HCT116 (cell line): Measurements from ENCODE around the gene IL1RAP. TPM values are rescaled to one million over a fixed set of nuclear protein-coding genes. Genes with fewer than 3 reads are reported as not detected.

Experiments
- ATAC-seq: fragments of 200-7000 bp; cut with Tn5 transposase; 2 replicates; pipeline ENCODE4 v1.9.1; 2020; ENCODE audit warnings: mild to moderate bottlenecking, moderate library complexity
- BruUV-seq: library from RNA; stranded (reverse); fragments of 400-500 nt; replicated peaks from 2 replicates; lab custom pipeline; 2021; lab: Mats Ljungman, UMichigan
- CTCF ChIA-PET: fragments of 300-600 bp; sonication (Branson Sonifier 250); formaldehyde crosslinking; loops from one replicate; lab custom pipeline; 2021; ENCODE audit warnings: antibody characterized with exemption; lab: Charles Lee
- POLR2A ChIA-PET: fragments of 300-600, 350-600 bp; sonication (Branson Sonifier 250); formaldehyde crosslinking; loops from one replicate; lab custom pipeline; 2021; ENCODE audit warnings: antibody characterized with exemption; lab: Charles Lee
- RAD21 ChIA-PET, 2 experiments: fragments of 300-600 bp; sonication (Branson Sonifier 250); formaldehyde crosslinking; loops; one replicate each; lab custom pipeline; 2023; ENCODE audit warnings: low total read pairs in 2 of 2; ENCODE audit not compliant: uncharacterized antibody in 2 of 2, unreplicated experiment in 2 of 2, low non-redundant PET in 1 of 2; lab: Charles Lee
- DNase-seq: peaks from one replicate; pipeline ENCODE4 v3.0.0-alpha.2; 2010; ENCODE audit warnings: low read depth, low spot score
- H2AFZ ChIP-seq: fragments of 200-600 bp; shearing (Covaris generic), sonication (generic); 2 replicates; pipeline ENCODE4 v1.6.1; 2017; ENCODE audit warnings: low read depth, mixed run types, mixed read lengths, antibody characterized with exemption, low read length; ENCODE audit not compliant: poor library complexity, severe bottlenecking
- H3K27ac ChIP-seq: 2 replicates; pipeline ENCODE4 v1.5.1; 2012; ENCODE audit warnings: low read depth, low read length
- H3K27me3 ChIP-seq: fragments of 200-600 bp; sonication (generic); 2 replicates; pipeline ENCODE4 v1.6.1; 2016; ENCODE audit warnings: mixed run types, low read length, mixed read lengths; ENCODE audit not compliant: insufficient read depth
- H3K36me3 ChIP-seq, 2 experiments: fragments of 200-500 bp in 1 of 2; fragments of 200-600 bp in 1 of 2; sonication (Bioruptor generic) in 1 of 2; sonication (generic) in 1 of 2; 2 replicates each; pipeline versions ENCODE4 v1.5.1 to v1.6.1; 2014 to 2016; ENCODE audit warnings: low read length in 2 of 2, inconsistent platforms in 1 of 2, mixed read lengths in 1 of 2, mixed run types in 1 of 2; ENCODE audit not compliant: insufficient read depth in 2 of 2, control insufficient read depth in 1 of 2
- H3K4me1 ChIP-seq, 2 experiments: fragments of 200-600 bp in 1 of 2; sonication (generic) in 1 of 2; 2 replicates each; pipeline versions ENCODE4 v1.5.1 to v1.6.1; 2012 to 2017; ENCODE audit warnings: low read length in 2 of 2, inconsistent platforms in 1 of 2, mild to moderate bottlenecking in 1 of 2, mixed read lengths in 1 of 2, mixed run types in 1 of 2, moderate library complexity in 1 of 2; ENCODE audit not compliant: insufficient read depth in 2 of 2, control insufficient read depth in 1 of 2
- H3K4me2 ChIP-seq: fragments of 200-600 bp; sonication (generic); 2 replicates; pipeline ENCODE4 v1.6.1; 2017; ENCODE audit warnings: mixed run types, low read length, mixed read lengths
- H3K4me3 ChIP-seq, 2 experiments: fragments of 200-600 bp in 1 of 2; sonication (generic) in 1 of 2; replicated peaks in 1 of 2; 2 replicates each; pipeline ENCODE4 v1.5.1; 2011 to 2016; ENCODE audit warnings: low read length in 2 of 2, control low read depth in 1 of 2, low read depth in 1 of 2, mild to moderate bottlenecking in 1 of 2, mixed read lengths in 1 of 2, mixed run types in 1 of 2
- H3K79me2 ChIP-seq: fragments of 200-600 bp; sonication (generic); 2 replicates; pipeline ENCODE4 v1.6.1; 2017; ENCODE audit warnings: mild to moderate bottlenecking, mixed run types, low read length, moderate library complexity, mixed read lengths; ENCODE audit not compliant: insufficient read depth
- H3K9ac ChIP-seq: fragments of 200-600 bp; sonication (generic); 2 replicates; pipeline ENCODE4 v1.6.1; 2016; ENCODE audit warnings: low read length, mixed read lengths
- H3K9me2 ChIP-seq: fragments of 200-600 bp; sonication (generic), shearing (Covaris generic); 2 replicates; pipeline ENCODE4 v1.6.1; 2017; ENCODE audit warnings: mixed run types, mild to moderate bottlenecking, moderate library complexity; ENCODE audit not compliant: insufficient read depth
- H3K9me3 ChIP-seq, 2 experiments: fragments of 200-500 bp in 1 of 2; fragments of 200-600 bp in 1 of 2; sonication (Bioruptor generic) in 1 of 2; sonication (generic) in 1 of 2; 2 replicates each; pipeline ENCODE4 v1.6.1; 2014 to 2017; ENCODE audit warnings: low read length in 2 of 2, mixed read lengths in 2 of 2, inconsistent platforms in 1 of 2, low read depth in 1 of 2, mild to moderate bottlenecking in 1 of 2, mixed run types in 1 of 2, moderate library complexity in 1 of 2; ENCODE audit not compliant: control insufficient read depth in 1 of 2, insufficient read depth in 1 of 2
- H4K20me1 ChIP-seq: fragments of 200-600 bp; sonication (generic), shearing (Covaris generic); 2 replicates; pipeline ENCODE4 v1.6.1; 2017; ENCODE audit warnings: mixed run types, mild to moderate bottlenecking, moderate library complexity; ENCODE audit not compliant: insufficient read depth
- CBX3 ChIP-seq: IDR thresholded peaks from 2 replicates; pipeline ENCODE4 v1.6.1; 2012; ENCODE audit warnings: low read depth
- EGR1 ChIP-seq: IDR thresholded peaks from 2 replicates; pipeline ENCODE4 v1.6.1; 2012; ENCODE audit warnings: low read depth
- ELF1 ChIP-seq: IDR thresholded peaks from 2 replicates; pipeline ENCODE4 v1.6.1; 2012; ENCODE audit warnings: low read depth, borderline replicate concordance
- FOSL1 ChIP-seq: IDR thresholded peaks from 2 replicates; pipeline ENCODE4 v1.6.1; 2012; ENCODE audit warnings: low read depth
- RAD21 ChIP-seq: IDR thresholded peaks from 2 replicates; pipeline ENCODE4 v1.6.1; 2012; ENCODE audit warnings: low read depth, mild to moderate bottlenecking
- SIN3A ChIP-seq: IDR thresholded peaks from 2 replicates; pipeline ENCODE4 v1.6.1; 2012; ENCODE audit warnings: low read depth
- SRF ChIP-seq: IDR thresholded peaks from 2 replicates; pipeline ENCODE4 v1.6.1; 2012; ENCODE audit warnings: low read depth
- YY1 ChIP-seq: IDR thresholded peaks from 2 replicates; pipeline ENCODE4 v1.6.1; 2011; ENCODE audit warnings: low read length, low read depth, moderate library complexity, mild to moderate bottlenecking; ENCODE audit not compliant: insufficient replicate concordance; ENCODE audit errors: extremely low read depth
- intact Hi-C: fragments of 100-400 bp; cut with micrococcal nuclease; formaldehyde crosslinking; loops from 2 replicates; pipeline ENCODE4 v1.10.0; 2022
- total RNA-seq: library from RNA; stranded (reverse); gene quantifications from one replicate; pipeline ENCODE4 v1.2.1, GENCODE V29; 2021; ENCODE audit not compliant: unreplicated experiment
- TF ChIP-seq, protein P1 (sequence below): IDR thresholded peaks from 2 replicates; pipeline ENCODE4 v1.6.1; 2012
- TF ChIP-seq, protein P2 (sequence below): IDR thresholded peaks from 2 replicates; pipeline ENCODE4 v1.6.1; 2012

Gene IL1RAP
- total RNA-seq, 1 experiment from 2014 or later = 5.8 TPM

DNA sequence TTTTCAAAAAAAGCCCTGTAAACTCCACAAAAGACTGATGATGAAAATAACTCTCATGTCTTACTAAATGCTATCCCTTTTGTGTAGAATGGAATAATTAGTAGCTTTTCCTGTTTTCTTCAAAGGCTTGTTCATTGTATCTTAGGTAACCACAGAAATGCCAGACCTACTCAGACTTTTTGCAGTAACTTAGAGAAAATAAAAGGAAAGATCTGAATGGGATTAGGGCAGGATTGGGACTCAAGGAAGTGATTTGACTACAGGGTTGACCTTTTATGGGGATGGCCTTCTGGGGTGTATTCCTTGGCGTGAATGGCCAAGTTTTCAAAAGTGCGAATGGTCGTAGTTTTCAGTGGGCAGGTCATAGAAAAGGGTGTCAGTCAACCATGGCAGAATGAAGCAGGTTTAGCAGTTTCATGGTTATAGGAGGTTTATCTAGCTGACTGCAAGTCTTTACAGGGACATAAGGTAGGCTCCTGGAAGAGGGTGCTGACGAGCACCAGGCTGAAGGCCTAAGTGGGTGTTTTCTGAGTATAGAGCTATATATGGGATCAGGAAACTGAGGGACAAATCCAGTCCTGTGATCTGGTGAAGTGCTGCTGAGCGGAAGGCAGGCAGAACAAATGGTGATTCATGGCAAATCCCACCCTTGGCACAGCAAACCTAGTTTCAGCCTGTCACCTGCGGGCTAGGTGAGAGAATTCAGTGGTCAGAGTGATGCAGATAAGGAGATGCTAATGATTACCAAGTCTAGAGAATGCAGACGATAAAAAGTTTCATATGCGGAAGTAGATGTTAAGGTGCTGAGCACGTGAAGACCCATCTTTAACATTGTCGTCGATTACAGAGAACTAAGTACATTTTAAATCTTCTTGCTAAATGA, 46.4 kb downstream of the IL1RAP start:
- Histone ChIP-seq H3K27ac (no peak overlapping the region), H4K20me1 (no peaks in the 10 kb centered on the region), H2AFZ (no peak overlapping the region), H3K4me1 (peaks cover 6 to 15% of the 10 kb centered on the region in 2 experiments), H3K9me3 (no peaks in the 10 kb centered on the region; a peak in 1 of 4 replicates), H3K9ac (no peak overlapping the region), H3K9me2 (no peaks in the 10 kb centered on the region), H3K79me2 (no peaks in the 10 kb centered on the region), H3K27me3 (no peaks in the 10 kb centered on the region), H3K4me3 (no peak overlapping the region), H3K36me3 (no peaks in the 10 kb centered on the region), H3K4me2 (no peak overlapping the region)
- ATAC-seq (no peak), DNase-seq (no peak)
- BruUV-seq = no TSS peak
- RAD21 ChIA-PET = no interaction called here
- no peak for TF ChIP-seq YY1
- TF ChIP-seq SRF = no peak
- no peak for TF ChIP-seq CBX3
- TF ChIP-seq, protein P1, sequence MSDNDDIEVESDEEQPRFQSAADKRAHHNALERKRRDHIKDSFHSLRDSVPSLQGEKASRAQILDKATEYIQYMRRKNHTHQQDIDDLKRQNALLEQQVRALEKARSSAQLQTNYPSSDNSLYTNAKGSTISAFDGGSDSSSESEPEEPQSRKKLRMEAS = no peak
- TF ChIP-seq, protein P2, sequence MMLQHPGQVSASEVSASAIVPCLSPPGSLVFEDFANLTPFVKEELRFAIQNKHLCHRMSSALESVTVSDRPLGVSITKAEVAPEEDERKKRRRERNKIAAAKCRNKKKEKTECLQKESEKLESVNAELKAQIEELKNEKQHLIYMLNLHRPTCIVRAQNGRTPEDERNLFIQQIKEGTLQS = no peak
- no peak for TF ChIP-seq ELF1
- no peak for TF ChIP-seq RAD21
- TF ChIP-seq EGR1 = no peak
- TF ChIP-seq FOSL1 = no peak
- no peak for TF ChIP-seq SIN3A
- CTCF ChIA-PET = no interaction called here
- POLR2A ChIA-PET = interaction anchor here (1.2 kb wide), 1 partner anchor 9 kb away, joined by 4 read pairs; no protein-coding TSS in a partner anchor
- intact Hi-C loops = no loop called here
